ENCODE measurements around the gene SPATS2.

DNA sequence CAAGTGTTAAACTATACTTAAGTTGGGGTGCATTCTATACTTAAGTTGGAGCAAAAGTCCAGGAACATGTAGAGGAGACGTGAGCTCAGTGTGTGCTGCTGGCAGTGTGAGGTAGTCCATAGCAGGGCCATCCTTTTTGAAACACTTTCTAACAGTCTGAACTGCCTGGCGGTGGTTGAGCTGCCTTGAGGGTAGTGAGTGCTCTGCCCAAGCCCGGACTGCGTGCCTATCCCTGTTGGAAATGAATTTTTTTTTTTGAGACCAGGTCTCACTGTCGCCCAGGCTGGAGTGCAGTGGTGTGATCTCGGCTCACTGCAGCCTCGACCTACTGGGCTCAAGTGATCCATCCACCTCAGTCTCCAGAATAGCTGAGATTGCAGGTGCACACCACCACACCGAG is 185.6 kb downstream of the SPATS2 start:
- TF ChIP-seq, protein P1, sequence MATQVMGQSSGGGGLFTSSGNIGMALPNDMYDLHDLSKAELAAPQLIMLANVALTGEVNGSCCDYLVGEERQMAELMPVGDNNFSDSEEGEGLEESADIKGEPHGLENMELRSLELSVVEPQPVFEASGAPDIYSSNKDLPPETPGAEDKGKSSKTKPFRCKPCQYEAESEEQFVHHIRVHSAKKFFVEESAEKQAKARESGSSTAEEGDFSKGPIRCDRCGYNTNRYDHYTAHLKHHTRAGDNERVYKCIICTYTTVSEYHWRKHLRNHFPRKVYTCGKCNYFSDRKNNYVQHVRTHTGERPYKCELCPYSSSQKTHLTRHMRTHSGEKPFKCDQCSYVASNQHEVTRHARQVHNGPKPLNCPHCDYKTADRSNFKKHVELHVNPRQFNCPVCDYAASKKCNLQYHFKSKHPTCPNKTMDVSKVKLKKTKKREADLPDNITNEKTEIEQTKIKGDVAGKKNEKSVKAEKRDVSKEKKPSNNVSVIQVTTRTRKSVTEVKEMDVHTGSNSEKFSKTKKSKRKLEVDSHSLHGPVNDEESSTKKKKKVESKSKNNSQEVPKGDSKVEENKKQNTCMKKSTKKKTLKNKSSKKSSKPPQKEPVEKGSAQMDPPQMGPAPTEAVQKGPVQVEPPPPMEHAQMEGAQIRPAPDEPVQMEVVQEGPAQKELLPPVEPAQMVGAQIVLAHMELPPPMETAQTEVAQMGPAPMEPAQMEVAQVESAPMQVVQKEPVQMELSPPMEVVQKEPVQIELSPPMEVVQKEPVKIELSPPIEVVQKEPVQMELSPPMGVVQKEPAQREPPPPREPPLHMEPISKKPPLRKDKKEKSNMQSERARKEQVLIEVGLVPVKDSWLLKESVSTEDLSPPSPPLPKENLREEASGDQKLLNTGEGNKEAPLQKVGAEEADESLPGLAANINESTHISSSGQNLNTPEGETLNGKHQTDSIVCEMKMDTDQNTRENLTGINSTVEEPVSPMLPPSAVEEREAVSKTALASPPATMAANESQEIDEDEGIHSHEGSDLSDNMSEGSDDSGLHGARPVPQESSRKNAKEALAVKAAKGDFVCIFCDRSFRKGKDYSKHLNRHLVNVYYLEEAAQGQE (IDR thresholded peaks at IDR 0.05; ENCODE audit: low read depth): no peak
- TF ChIP-seq RAD21 (IDR thresholded peaks at IDR 0.05; ENCODE audit: low read depth) (no peak), ZBTB7A (IDR thresholded peaks at IDR 0.05; ENCODE audit: low read depth) (no peak), NFIC (IDR thresholded peaks at IDR 0.05) (no peak), TEAD4 (IDR thresholded peaks at IDR 0.05) (no peak), EP300 (IDR thresholded peaks at IDR 0.05; ENCODE audit: borderline replicate concordance) (no peak), CEBPB (IDR thresholded peaks at IDR 0.05) (no peak), TCF12 (IDR thresholded peaks at IDR 0.05; ENCODE audit: low read depth) (no peak), TAF1 (IDR thresholded peaks at IDR 0.05; ENCODE audit: low read depth) (no peak)

All from Ishikawa (cell line).